Stimulated activated CD4-positive, alpha-beta T cell treated with anti-CD3 and anti-CD28 coated beads, Interleukin-4, amount 100 ng/mL, for 48 hours (primary cell): ENCODE data around the gene TRMT10C.
A peak's percentile ranks its signal among the peaks of the same experiment; 100 is the strongest.
"Not testable (repeated sequence)": the region's sequence is repeated elsewhere in the genome, so short reads cannot be mapped to it uniquely, and the experiment has no call there.

Source experiments
- DNase-seq, 2 donors: peaks; one replicate each; pipeline ENCODE4 v3.0.0-alpha.2; 2020; ENCODE audit warnings: low read depth in 2 of 2

The TRMT10C gene

GRCh38 chr3:101548527-101549105 lies 13.1 kb upstream of the TRMT10C start:
- no peak for DNase-seq

GRCh38 chr3:101549473-101549872 lies 12.2 kb upstream of the TRMT10C start:
- no peak for DNase-seq

GRCh38 chr3:101551359-101552081 lies 10.1 kb upstream of the TRMT10C start:
- DNase-seq = not testable (repeated sequence)

GRCh38 chr3:101553381-101553780 lies 8.3 kb upstream of the TRMT10C start:
- not testable (repeated sequence) for DNase-seq

GRCh38 chr3:101556064-101556463 lies 5.6 kb upstream of the TRMT10C start:
- no peak for DNase-seq

GRCh38 chr3:101567528-101568317 lies 6.1 kb downstream of the TRMT10C start:
- DNase-seq = peak; percentile 31 to 54

DNA sequence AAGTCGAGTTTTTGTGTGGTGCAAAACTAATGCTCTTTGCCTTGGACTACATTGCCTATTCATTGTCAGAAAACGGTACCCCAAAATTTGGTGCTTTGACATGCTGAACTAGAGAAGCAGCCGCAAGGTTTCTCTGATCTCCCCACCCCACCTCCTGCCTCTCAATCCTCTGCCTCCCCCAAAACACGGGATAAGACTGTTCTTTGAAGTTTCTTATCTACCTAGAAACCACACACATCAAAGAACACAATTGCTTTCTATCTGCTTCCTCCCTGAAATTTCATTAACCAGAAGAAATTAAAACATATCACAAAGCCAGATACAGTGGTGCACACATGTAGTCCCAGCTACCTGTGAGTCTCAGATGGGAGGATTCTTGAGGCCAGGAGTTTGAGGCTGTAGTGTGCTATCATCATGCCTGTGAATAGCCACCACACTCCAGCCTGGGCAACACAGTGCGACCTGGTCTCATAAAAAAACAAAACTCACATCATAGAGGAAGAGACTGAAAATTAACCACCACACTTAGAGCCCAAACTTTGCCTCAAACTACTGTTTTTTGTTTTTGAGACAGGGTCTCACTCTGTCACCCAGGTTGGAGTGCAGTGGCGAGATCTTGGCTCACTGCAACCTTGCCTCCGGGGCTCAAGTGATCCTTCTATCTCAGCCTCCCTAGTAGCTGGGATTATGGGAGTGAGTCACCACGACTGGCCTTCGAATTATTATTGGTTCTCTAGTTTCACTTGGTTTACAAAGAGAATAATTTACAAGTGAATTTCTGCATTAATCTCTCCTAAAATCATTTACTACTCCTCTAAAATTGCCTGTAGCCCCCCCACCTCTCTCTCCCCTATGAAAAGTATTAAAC lies 9.6 kb downstream of the TRMT10C start:
- no peak for DNase-seq

DNA sequence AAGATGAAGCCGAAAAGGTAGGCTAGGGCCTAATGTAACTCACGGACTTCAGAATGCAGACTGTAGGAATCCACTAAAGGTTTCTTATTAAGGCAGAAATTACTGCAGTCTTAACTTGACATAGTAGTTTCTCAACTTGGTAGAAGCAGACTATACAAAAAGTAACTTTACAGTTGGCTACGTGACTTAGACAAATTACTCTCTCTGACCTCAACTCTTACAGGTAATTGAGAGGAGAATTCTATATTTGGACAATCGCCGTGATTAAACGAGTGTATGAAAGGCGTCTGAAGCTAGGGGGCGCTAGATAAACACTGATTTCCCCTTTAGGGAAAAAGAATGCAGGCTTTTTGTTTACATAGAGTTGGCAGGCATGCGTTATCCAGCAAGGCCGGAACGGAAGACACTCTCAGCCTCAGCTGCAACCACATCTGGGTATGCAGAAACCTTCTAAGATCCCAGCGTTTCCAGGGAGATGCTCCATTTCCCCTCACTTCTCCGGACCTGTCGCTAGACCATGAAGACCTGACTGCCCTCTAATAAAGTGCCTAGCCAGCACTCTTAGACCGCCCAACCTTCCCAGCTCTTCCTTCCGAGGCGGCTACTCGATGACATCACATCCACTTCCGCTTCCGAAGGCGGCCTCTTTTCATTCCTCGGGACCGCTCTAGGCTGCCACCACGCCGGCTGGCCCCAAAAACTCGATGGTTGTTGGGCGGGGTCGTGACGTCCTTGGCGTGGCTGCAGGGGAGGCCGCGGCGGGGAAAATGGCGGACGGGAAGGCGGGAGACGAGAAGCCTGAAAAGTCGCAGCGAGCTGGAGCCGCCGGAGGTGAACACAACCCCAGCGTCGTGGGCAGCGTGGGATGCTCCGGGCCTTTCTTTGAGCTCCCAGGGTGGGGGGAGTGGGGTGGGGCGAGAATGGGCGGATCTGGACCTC lies 12.1 kb downstream of the TRMT10C start, which contains the start of gene PCNP:
TSS of gene PCNP (plus strand) at position 732 of the 939 bp plus-strand sequence. CDS start at position 768, 36 bp downstream.
- peak; percentile 99 for DNase-seq

- peak in 1 of 2 donors; percentile 28 for DNase-seq
These were observed 12.9 kb downstream of the TRMT10C start for GRCh38 chr3:101574388-101575112.

DNA sequence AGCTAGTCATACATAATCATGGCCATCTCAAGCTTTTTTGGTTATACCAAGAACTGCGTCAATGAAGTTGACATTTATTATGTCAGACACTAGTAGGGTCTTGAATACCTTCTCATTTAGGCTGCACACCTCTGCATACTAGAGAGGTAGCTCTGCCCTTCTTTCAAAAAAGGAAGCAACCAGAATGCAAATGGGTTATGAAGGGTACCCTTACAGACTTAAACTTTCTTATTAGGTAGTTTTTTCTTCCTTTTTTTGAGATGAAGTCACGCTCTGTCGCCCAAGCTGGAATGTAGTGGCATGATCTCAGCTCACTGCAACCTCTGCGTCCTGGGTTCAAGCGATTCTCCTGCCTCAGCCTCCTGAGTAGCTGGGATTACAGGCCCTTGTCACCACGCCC lies 15.6 kb downstream of the TRMT10C start:
- DNase-seq = no peak

GRCh38 chr3:101588616-101589015 lies 26.9 kb downstream of the TRMT10C start:
- no peak for DNase-seq

GRCh38 chr3:101591071-101591470 lies 29.4 kb downstream of the TRMT10C start:
- DNase-seq = no peak

- DNase-seq = no peak
These were observed 41.1 kb downstream of the TRMT10C start for GRCh38 chr3:101602731-101603130.

- no peak for DNase-seq
These were observed 41.5 kb downstream of the TRMT10C start for GRCh38 chr3:101603184-101603583.

DNA sequence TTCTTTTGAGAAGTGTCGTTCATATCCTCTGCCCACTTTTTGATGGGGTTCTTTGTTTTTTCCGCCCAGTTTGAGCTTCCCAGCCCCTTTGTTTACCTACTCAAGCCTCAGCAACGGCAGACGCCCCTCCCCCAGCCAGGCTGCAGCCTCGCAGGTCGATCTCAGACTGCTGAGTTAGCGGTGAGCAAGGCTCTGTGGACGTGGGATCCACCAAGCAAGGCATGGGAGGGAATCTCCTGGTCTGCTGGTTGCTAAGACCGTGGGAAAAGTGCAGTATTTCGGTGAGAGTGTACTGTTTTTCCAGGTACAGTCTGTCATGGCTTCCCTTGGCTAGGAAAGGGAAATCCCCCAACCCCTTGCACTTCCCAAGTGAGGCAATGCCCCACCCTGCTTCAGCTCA lies 43.7 kb downstream of the TRMT10C start:
- not testable (repeated sequence) for DNase-seq

- DNase-seq = no peak
These were observed 49.4 kb downstream of the TRMT10C start for GRCh38 chr3:101611023-101611422.

- not testable (repeated sequence) for DNase-seq
These were observed 51.3 kb downstream of the TRMT10C start for GRCh38 chr3:101613014-101613413.

DNA sequence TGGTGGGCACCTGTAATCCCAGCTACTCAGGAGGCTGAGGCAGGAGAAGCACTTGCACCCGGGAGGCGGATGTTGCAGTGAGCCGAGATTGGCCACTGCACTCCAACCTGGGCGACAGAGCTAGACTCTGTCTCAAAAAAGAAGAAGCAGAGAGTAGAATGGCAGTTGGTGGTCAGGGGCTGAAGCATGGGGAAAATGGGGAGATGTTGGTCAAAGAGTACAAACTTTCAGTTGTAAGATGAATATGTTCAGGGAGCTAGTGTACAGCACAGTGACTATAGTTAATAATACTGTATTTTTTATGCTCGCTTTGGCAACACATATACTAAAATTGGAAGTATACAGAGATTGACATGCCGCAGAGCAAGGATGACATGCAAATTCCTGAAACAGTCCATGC lies 53.9 kb downstream of the TRMT10C start:
- DNase-seq = no peak
